H9 (cell line): Measurements from ENCODE around the gene MBD3L3. TPM values are rescaled to one million over a fixed set of nuclear protein-coding genes. Genes with fewer than 3 reads are reported as not detected.

Experiments used
- DNase-seq: peaks from one replicate; pipeline ENCODE4 v3.0.0-alpha.2; 2017
- H2AFZ ChIP-seq: one replicate; pipeline ENCODE4 v1.6.1; 2013; ENCODE audit warnings: mild to moderate bottlenecking, low read length, control low read depth, moderate library complexity
- H2AK5ac ChIP-seq: 2 replicates; pipeline ENCODE4 v1.6.1; 2013; ENCODE audit warnings: low read length, control low read depth, mixed read lengths; ENCODE audit not compliant: insufficient read length
- H2BK120ac ChIP-seq: one replicate; pipeline ENCODE4 v1.6.1; 2013; ENCODE audit warnings: low read depth, mild to moderate bottlenecking, low read length, control low read depth, inconsistent platforms; ENCODE audit not compliant: poor library complexity, severe bottlenecking
- H2BK12ac ChIP-seq: 2 replicates; pipeline ENCODE4 v1.6.1; 2013; ENCODE audit warnings: low read length, control low read depth, mixed read lengths, low read depth; ENCODE audit not compliant: insufficient read length
- H2BK15ac ChIP-seq: 2 replicates; pipeline ENCODE4 v1.6.1; 2013; ENCODE audit warnings: low read depth, low read length, control low read depth
- H2BK20ac ChIP-seq: one replicate; pipeline ENCODE4 v1.6.1; 2013; ENCODE audit warnings: low read depth, mild to moderate bottlenecking, low read length, control low read depth, inconsistent platforms; ENCODE audit not compliant: poor library complexity, severe bottlenecking
- H2BK5ac ChIP-seq: 2 replicates; pipeline ENCODE4 v1.6.1; 2013; ENCODE audit warnings: low read length, control low read depth, mixed read lengths; ENCODE audit not compliant: insufficient read length
- H3K14ac ChIP-seq: 2 replicates; pipeline ENCODE4 v1.6.1; 2013; ENCODE audit warnings: low read length, control low read depth; ENCODE audit not compliant: insufficient read depth
- H3K18ac ChIP-seq: 2 replicates; pipeline ENCODE4 v1.6.1; 2013; ENCODE audit warnings: low read depth, mild to moderate bottlenecking, mixed read lengths, low read length, control low read depth; ENCODE audit not compliant: insufficient read length
- H3K23ac ChIP-seq: 2 replicates; pipeline ENCODE4 v1.6.1; 2013; ENCODE audit warnings: low read length, control low read depth, mixed read lengths, low read depth; ENCODE audit not compliant: insufficient read length
- H3K23me2 ChIP-seq: 2 replicates; pipeline ENCODE4 v1.6.1; 2013; ENCODE audit warnings: low read depth, mild to moderate bottlenecking, mixed read lengths, low read length, control low read depth; ENCODE audit not compliant: insufficient read length, poor library complexity, severe bottlenecking
- H3K27ac ChIP-seq: 2 replicates; pipeline ENCODE4 v1.5.1; 2013; ENCODE audit warnings: low read length, control low read depth, mixed read lengths, low read depth; ENCODE audit not compliant: insufficient read length
- H3K27me3 ChIP-seq: 2 replicates; pipeline ENCODE4 v1.6.1; 2013; ENCODE audit warnings: low read length, control low read depth, inconsistent platforms; ENCODE audit not compliant: insufficient read depth
- H3K4ac ChIP-seq: 2 replicates; pipeline ENCODE4 v1.6.1; 2013; ENCODE audit warnings: low read depth, mild to moderate bottlenecking, control low read depth, inconsistent platforms, low read length, moderate library complexity
- H3K4me1 ChIP-seq: 2 replicates; pipeline ENCODE4 v1.6.1; 2013; ENCODE audit warnings: low read length, control low read depth, inconsistent platforms; ENCODE audit not compliant: insufficient read depth
- H3K4me2 ChIP-seq: 2 replicates; pipeline ENCODE4 v1.6.1; 2013; ENCODE audit warnings: low read length, control low read depth, mixed read lengths; ENCODE audit not compliant: insufficient read length, insufficient read depth
- H3K56ac ChIP-seq: 2 replicates; pipeline ENCODE4 v1.6.1; 2013; ENCODE audit warnings: low read depth, mild to moderate bottlenecking, mixed read lengths, low read length, control low read depth; ENCODE audit not compliant: insufficient read length
- H3K79me1 ChIP-seq: 2 replicates; pipeline ENCODE4 v1.6.1; 2013; ENCODE audit warnings: low read depth, mild to moderate bottlenecking, moderate library complexity, low read length, control low read depth, inconsistent platforms; ENCODE audit not compliant: insufficient read depth, poor library complexity, severe bottlenecking
- H3K79me2 ChIP-seq: 2 replicates; pipeline ENCODE4 v1.6.1; 2013; ENCODE audit warnings: low read length, control low read depth, inconsistent platforms; ENCODE audit not compliant: insufficient read depth
- H3K9ac ChIP-seq: 2 replicates; pipeline ENCODE4 v1.6.1; 2013; ENCODE audit warnings: low read length, control low read depth, mixed read lengths; ENCODE audit not compliant: insufficient read length; ENCODE audit errors: extremely low read depth
- H3K9me3 ChIP-seq: one replicate; pipeline ENCODE4 v1.6.1; 2013; ENCODE audit warnings: low read depth, low read length, inconsistent platforms; ENCODE audit not compliant: control insufficient read depth
- H3T11ph ChIP-seq: one replicate; pipeline ENCODE4 v1.6.1; 2013; ENCODE audit warnings: mild to moderate bottlenecking, low read length, control low read depth, inconsistent platforms
- H4K20me1 ChIP-seq: one replicate; pipeline ENCODE4 v1.6.1; 2013; ENCODE audit not compliant: control insufficient read depth, insufficient read length, insufficient read depth
- H4K5ac ChIP-seq: 2 replicates; pipeline ENCODE4 v1.6.1; 2013; ENCODE audit warnings: low read depth, mild to moderate bottlenecking, mixed read lengths, low read length, control low read depth; ENCODE audit not compliant: insufficient read length
- H4K8ac ChIP-seq: replicated peaks from 2 replicates; pipeline ENCODE4 v1.6.1; 2013; ENCODE audit warnings: low read length, control low read depth, mixed read lengths, low read depth; ENCODE audit not compliant: insufficient read length
- H4K91ac ChIP-seq: 2 replicates; pipeline ENCODE4 v1.6.1; 2013; ENCODE audit warnings: low read depth, mild to moderate bottlenecking, moderate library complexity, mixed read lengths, low read length, control low read depth; ENCODE audit not compliant: insufficient read length
- H3K27ac Mint-ChIP-seq, 3 experiments: 2 replicates in 2 of 3; 3 replicates in 1 of 3; pipeline ENCODE4 v1.8.0; 2020 to 2021; ENCODE audit warnings: mixed read lengths in 3 of 3, mild to moderate bottlenecking in 1 of 3, moderate library complexity in 1 of 3
- H3K27me3 Mint-ChIP-seq: 2 replicates; pipeline ENCODE4 v1.8.0; 2021; ENCODE audit warnings: low read depth, mild to moderate bottlenecking, moderate library complexity, mixed read lengths
- H3K36me3 Mint-ChIP-seq, 3 experiments: 2 replicates in 2 of 3; 3 replicates in 1 of 3; pipeline ENCODE4 v1.8.0; 2020 to 2021; ENCODE audit warnings: low read depth in 3 of 3, mixed read lengths in 3 of 3; ENCODE audit not compliant: insufficient read depth in 1 of 3
- H3K4me1 Mint-ChIP-seq, 2 experiments: 2 replicates each; pipeline ENCODE4 v1.8.0; 2020; ENCODE audit warnings: mixed read lengths in 2 of 2
- H3K4me3 Mint-ChIP-seq, 2 experiments: 2 replicates in 1 of 2; 3 replicates in 1 of 2; pipeline ENCODE4 v1.8.0; 2020 to 2021; ENCODE audit warnings: mild to moderate bottlenecking in 2 of 2, mixed read lengths in 2 of 2, moderate library complexity in 1 of 2
- H3K9me3 Mint-ChIP-seq, 2 experiments: 2 replicates in 1 of 2; 3 replicates in 1 of 2; pipeline ENCODE4 v1.8.0; 2020; ENCODE audit warnings: mild to moderate bottlenecking in 2 of 2, mixed read lengths in 2 of 2, moderate library complexity in 1 of 2
- CTCF ChIP-seq: fragments of 200-600 bp; sonication (generic); conservative IDR thresholded peaks from 3 replicates; pipeline ENCODE4 v1.8.0; 2021; ENCODE audit warnings: antibody characterized with exemption, mild to moderate bottlenecking
- WGBS: extraction: QIAGEN DNeasy Blood & Tissue Kit; methylation state at CpG from one replicate; pipeline ENCODE4 v1.1.7; 2013; ENCODE audit warnings: missing lambda C conversion rate, low lambda C conversion rate, mixed read lengths; ENCODE audit not compliant: insufficient read length; ENCODE audit errors: extremely low coverage; 5-methylcytosine and 5-hydroxymethylcytosine counted together
- total RNA-seq: library from RNA; stranded (reverse); gene quantifications from 2 replicates; pipeline ENCODE4 v1.2.1, GENCODE V29; 2021

Gene MBD3L3
- total RNA-seq, 1 experiment from 2014 or later, result not detected

- no peak within 1 kb of the TSS for H4K5ac ChIP-seq
- peak within 1 kb of the TSS; percentile 85 to 88 (median 86); a peak in 4 of 7 replicates for H3K27ac Mint-ChIP-seq
- H3K4me1 ChIP-seq, result no peaks in the 10 kb centered on the region
- H2BK20ac ChIP-seq, result no peak within 1 kb of the TSS
- no peaks in the 10 kb centered on the region for H3K79me1 ChIP-seq
- H3K36me3 Mint-ChIP-seq, result peaks cover 27 to 37% (median 28%) of the 10 kb centered on the region in 3 experiments
- peak within 1 kb of the TSS; percentile 71 for H3K9ac ChIP-seq
- H4K91ac ChIP-seq, result no peak within 1 kb of the TSS
- WGBS, result no CpG with 5 or more reads among the region's 56 CpGs
- no peaks in the 10 kb centered on the region for H3K27me3 ChIP-seq
- no peak within 1 kb of the TSS for H2BK5ac ChIP-seq
- H3K23ac ChIP-seq, result no peak within 1 kb of the TSS
- no peak within 1 kb of the TSS for H3T11ph ChIP-seq
- H3K9me3 ChIP-seq, result no peaks in the 10 kb centered on the region
- peak within 1 kb of the TSS; percentile 99 for H2AFZ ChIP-seq
- peaks cover 7% of the 10 kb centered on the region for H3K23me2 ChIP-seq
- peak within 1 kb of the TSS; percentile 77 for H3K4me2 ChIP-seq
- peaks cover 34 to 39% of the 10 kb centered on the region in 2 experiments for H3K9me3 Mint-ChIP-seq
- no peaks in the 10 kb centered on the region for H3K27me3 Mint-ChIP-seq
- H3K79me2 ChIP-seq, result no peaks in the 10 kb centered on the region
- H4K20me1 ChIP-seq, result no peaks in the 10 kb centered on the region
- no peak within 1 kb of the TSS for H3K56ac ChIP-seq
- H3K4me3 Mint-ChIP-seq, result peak within 1 kb of the TSS; percentile 91 to 94
- H2BK120ac ChIP-seq, result peak within 1 kb of the TSS; percentile 94
- H2BK15ac ChIP-seq, result no peak within 1 kb of the TSS
- no peak within 1 kb of the TSS for H3K4ac ChIP-seq
- no peak within 1 kb of the TSS for H3K27ac ChIP-seq
- H2BK12ac ChIP-seq, result no peak within 1 kb of the TSS
- TF ChIP-seq CTCF, result no peak
- peak; percentile 97 for DNase-seq
- peak within 1 kb of the TSS; percentile 92 for H3K14ac ChIP-seq
- no peak within 1 kb of the TSS for H4K8ac ChIP-seq
- H2AK5ac ChIP-seq, result no peak within 1 kb of the TSS
- peak within 1 kb of the TSS; percentile 93 for H3K18ac ChIP-seq
- H3K4me1 Mint-ChIP-seq, result peaks cover 0 to 3% of the 10 kb centered on the region in 2 experiments; a peak in 2 of 4 replicates
Observed at GRCh38 chr19:7069042-7069903, 10.8 kb upstream of the MBD3L3 start, which contains the start of gene ZNF557. TSS of gene ZNF557 (plus strand) at chr19:7069703. CDS start at chr19:7075075, 5,372 bp downstream.
